Measurements from ENCODE around the gene RREB1.

DNA sequence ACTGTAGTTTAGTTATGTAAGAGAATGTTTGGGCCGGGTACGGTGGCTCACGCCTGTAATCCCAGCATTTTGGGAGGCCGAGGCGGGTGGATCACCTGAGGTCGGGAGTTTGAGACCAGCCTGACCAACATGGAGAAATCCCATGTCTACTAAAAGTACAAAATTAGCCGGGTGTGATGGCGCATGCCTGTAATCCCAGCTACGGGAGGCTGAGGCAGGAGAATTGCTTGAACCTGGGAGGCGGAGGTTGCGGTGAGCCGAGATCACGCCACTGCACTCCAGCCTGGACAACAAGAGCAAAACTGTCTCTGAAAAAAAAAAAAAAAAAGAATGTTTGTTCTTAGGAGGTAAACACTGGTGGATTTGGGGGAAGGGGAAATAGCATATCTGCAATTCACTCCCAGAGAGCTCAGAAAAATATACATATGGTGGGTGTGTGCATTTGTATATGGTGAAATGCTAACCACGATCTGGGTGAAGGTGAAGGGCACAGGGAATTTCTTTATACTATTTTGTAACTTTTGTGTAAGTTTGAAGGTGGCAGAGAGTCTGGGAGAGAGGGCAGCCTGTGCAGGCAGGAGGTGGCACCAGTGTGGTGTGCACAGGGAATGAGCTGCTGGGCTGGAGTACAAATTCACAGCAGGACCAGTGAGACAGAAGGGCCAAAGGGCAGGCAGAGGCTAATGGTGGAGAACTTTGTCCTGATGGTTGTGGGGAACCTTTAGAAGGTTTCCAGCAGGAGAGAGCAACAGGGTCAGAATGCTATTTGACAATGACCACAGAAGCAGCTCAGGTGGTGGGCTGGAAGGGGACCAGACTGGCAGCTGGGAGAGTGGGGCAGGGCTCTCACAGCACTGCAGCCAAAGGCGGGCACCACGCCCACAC lies 162.8 kb downstream of the RREB1 start:
- TF ChIP-seq, protein P1, sequence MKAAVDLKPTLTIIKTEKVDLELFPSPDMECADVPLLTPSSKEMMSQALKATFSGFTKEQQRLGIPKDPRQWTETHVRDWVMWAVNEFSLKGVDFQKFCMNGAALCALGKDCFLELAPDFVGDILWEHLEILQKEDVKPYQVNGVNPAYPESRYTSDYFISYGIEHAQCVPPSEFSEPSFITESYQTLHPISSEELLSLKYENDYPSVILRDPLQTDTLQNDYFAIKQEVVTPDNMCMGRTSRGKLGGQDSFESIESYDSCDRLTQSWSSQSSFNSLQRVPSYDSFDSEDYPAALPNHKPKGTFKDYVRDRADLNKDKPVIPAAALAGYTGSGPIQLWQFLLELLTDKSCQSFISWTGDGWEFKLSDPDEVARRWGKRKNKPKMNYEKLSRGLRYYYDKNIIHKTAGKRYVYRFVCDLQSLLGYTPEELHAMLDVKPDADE (IDR thresholded peaks at IDR 0.05): no peak
- TF ChIP-seq, protein P2, sequence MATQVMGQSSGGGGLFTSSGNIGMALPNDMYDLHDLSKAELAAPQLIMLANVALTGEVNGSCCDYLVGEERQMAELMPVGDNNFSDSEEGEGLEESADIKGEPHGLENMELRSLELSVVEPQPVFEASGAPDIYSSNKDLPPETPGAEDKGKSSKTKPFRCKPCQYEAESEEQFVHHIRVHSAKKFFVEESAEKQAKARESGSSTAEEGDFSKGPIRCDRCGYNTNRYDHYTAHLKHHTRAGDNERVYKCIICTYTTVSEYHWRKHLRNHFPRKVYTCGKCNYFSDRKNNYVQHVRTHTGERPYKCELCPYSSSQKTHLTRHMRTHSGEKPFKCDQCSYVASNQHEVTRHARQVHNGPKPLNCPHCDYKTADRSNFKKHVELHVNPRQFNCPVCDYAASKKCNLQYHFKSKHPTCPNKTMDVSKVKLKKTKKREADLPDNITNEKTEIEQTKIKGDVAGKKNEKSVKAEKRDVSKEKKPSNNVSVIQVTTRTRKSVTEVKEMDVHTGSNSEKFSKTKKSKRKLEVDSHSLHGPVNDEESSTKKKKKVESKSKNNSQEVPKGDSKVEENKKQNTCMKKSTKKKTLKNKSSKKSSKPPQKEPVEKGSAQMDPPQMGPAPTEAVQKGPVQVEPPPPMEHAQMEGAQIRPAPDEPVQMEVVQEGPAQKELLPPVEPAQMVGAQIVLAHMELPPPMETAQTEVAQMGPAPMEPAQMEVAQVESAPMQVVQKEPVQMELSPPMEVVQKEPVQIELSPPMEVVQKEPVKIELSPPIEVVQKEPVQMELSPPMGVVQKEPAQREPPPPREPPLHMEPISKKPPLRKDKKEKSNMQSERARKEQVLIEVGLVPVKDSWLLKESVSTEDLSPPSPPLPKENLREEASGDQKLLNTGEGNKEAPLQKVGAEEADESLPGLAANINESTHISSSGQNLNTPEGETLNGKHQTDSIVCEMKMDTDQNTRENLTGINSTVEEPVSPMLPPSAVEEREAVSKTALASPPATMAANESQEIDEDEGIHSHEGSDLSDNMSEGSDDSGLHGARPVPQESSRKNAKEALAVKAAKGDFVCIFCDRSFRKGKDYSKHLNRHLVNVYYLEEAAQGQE (IDR thresholded peaks at IDR 0.05; ENCODE audit: unreplicated experiment): no peak
- TF ChIP-seq, protein P3, sequence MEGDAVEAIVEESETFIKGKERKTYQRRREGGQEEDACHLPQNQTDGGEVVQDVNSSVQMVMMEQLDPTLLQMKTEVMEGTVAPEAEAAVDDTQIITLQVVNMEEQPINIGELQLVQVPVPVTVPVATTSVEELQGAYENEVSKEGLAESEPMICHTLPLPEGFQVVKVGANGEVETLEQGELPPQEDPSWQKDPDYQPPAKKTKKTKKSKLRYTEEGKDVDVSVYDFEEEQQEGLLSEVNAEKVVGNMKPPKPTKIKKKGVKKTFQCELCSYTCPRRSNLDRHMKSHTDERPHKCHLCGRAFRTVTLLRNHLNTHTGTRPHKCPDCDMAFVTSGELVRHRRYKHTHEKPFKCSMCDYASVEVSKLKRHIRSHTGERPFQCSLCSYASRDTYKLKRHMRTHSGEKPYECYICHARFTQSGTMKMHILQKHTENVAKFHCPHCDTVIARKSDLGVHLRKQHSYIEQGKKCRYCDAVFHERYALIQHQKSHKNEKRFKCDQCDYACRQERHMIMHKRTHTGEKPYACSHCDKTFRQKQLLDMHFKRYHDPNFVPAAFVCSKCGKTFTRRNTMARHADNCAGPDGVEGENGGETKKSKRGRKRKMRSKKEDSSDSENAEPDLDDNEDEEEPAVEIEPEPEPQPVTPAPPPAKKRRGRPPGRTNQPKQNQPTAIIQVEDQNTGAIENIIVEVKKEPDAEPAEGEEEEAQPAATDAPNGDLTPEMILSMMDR (conservative IDR thresholded peaks at IDR 0.05; ENCODE audit: low read depth in 2 of 2): no peak
- TF ChIP-seq POLR2AphosphoS5 (IDR thresholded peaks at IDR 0.05; ENCODE audit: low read depth) (no peak), EZH2 (IDR thresholded peaks at IDR 0.05; ENCODE audit: low read depth, unreplicated experiment) (no peak), STAT1 (IDR thresholded peaks at IDR 0.05; ENCODE audit: unreplicated experiment) (no peak), EZH2phosphoT487 (IDR thresholded peaks at IDR 0.05; ENCODE audit: unreplicated experiment) (no peak), JUNB (IDR thresholded peaks at IDR 0.05; ENCODE audit: unreplicated experiment) (no peak)

Data from GM23338 (cell line).